DMS153 treated with DMSO at 0.1 percent for 48 hours (cell line): ENCODE measurements around the gene ENTR1.
"Not testable (repeated sequence)": the region's sequence is repeated elsewhere in the genome, so short reads cannot be mapped to it uniquely, and the experiment has no call there.

Source experiments
- DNase-seq: peaks from one replicate; lab custom pipeline; 2025; ENCODE audit not compliant: unreplicated experiment; lab: John Stamatoyannopoulos, UW

Gene ENTR1

DNA sequence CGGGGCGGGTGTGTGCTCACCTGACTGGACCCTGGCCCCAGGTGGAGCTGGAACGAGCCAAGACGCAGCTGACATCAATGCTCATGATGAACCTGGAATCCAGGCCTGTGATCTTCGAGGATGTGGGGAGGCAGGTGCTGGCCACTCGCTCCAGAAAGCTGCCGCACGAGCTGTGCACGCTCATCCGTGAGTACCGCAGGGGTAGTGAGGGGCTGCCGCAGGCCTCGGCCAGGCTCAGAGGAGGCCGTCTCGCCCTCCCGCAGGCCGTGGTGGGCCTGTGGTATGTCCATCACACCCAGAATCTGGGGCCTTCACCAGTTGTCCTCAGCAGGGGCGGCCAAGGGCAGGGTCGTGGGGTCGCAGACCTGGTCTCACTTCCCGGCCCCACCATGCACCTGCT is 11.4 kb upstream of the ENTR1 start:
- no peak for DNase-seq

DNA sequence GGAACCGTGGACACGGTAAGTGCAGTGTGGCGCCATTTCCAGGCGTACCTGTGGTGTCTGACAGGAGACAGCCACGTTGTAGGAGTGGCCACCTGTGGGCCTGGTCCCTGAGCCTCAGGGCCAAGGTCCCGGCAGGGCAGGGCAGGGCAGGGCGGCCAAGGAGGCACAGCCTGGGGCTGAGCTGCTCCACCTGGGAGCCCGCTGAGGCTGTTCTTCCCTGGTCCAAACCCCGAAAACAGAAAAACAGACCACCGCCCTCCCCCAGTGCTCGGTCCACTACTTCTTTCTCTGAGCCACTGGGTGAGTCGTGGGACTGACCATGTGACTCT is 8.6 kb upstream of the ENTR1 start:
- DNase-seq = no peak

GRCh38 chr9:136418182-136419091 is 8.0 kb upstream of the ENTR1 start:
- DNase-seq = no peak

DNA sequence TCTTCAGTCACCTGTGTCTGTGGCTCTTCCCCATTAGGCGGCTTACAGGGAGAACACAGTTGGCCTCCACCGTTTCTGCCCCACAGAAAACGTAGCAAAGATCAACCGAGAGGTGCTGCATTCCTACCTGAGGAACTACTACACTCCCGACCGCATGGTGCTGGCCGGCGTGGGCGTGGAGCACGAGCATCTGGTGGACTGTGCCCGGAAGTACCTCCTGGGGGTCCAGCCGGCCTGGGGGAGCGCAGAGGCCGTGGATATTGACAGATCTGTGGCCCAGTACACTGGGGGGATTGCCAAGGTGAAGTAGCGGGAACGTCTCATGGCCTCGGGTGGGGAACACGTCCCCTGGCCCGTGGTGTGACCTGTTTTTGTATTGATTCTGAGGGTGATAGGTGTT is 6.5 kb upstream of the ENTR1 start:
- DNase-seq = no peak

DNA sequence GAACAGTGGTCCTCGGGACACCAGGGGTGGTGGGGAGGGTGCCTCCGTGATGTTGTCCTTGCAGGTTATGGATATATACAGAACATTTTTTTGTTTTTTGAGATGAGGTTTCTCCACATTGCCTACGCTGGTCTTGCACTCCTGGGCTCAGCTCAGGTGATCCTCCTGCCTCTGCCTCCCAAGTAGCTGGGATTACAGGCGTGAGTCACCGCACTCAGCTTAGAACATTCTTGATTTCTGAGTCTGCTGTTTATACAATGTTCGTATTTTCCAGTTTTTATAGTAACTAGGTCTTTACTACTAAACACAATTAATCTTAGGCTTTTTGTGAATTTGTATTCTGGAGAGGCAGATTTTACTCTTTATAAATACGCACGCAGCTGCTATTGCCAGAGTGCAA is 6.0 kb upstream of the ENTR1 start:
- DNase-seq = no peak

DNA sequence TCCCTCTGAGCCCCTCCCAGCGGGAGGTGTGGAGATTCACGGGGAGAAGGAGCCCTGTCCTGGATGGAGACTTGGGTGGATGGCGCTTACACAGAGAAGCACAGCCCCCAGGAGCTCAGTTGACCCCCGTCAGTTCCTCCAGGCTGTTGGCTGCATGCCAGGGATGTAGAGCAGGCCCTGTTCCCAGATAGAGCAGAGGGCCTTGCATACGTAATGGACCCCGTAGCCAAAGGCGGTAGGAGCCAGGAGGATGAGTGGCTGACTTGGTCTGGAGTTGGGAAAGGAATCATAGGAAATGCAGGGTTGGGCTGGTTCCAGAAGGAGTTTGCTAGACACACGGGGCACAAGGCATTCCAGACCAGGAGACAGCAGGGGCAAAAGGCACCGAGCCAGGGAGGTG is 2.5 kb upstream of the ENTR1 start:
- DNase-seq = no peak

- no peak for DNase-seq
Observed at GRCh38 chr9:136411378-136411777, 964 bp upstream of the ENTR1 start.

DNA sequence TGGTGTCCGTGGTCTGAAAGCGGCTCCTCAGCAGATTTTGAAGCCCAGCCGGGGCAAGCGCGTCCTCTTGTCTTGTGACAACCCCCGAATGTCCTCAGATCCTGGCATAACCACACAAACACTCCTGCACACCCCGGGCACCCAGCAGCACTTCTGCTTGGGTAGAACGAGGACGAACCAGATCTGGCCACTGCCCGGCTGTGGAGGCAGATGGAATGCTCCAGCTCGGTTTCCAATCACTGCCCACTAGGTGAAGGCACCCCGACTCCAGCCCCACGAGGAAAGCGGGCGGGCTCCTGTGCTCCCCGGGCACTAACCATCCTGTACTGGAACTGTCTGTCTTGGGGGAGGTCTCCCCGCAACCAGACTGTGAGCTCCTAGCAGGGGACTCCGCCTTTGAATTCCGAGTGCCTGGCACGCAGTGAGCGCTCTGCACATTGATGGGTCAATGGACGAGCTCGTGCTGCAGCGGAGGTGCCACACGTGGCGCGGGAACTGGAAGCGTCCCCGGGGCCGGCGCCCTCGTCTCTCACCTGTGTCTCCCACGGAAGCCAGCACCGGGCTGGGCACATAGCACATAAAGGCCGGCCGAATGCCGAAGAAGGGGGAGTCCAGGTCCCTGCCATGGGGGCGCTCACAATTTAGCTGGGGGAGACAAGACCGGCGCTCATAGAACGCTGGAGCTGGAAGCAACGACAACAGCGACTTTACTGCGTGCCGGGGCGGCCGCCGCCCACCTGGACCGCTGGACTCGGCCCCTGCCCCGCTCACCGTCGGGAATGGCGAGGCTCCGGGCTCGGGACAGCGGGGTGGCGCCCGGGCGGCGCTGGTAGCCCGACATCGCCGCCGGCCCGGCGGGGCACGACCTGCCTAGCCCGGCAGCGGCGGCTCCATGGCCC is 608 bp downstream of the ENTR1 start:
- DNase-seq = no peak

GRCh38 chr9:136407911-136408310 is 2.5 kb downstream of the ENTR1 start:
- DNase-seq = no peak

GRCh38 chr9:136407061-136407460 is 3.4 kb downstream of the ENTR1 start:
- DNase-seq = not testable (repeated sequence)

DNA sequence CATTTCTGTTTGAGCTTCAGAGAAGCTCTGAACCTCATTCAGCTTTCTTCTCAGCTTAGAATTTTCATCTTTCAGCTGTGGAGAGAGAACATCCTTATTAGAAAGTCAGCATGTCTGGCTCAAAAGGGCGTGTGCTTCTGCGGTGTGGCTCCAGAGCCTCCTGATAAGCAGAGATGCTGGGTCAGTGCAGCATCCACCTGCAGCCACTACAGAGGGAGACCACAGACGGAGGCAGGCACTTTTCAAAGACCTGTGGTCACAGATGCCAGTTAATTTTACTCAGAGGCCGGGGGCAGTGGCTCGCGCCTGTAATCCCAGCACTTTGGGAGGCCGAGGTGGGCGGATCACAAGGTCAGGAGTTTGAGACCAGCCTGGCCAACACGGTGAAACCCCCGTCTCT is 4.5 kb downstream of the ENTR1 start:
- DNase-seq = not testable (repeated sequence)

DNA sequence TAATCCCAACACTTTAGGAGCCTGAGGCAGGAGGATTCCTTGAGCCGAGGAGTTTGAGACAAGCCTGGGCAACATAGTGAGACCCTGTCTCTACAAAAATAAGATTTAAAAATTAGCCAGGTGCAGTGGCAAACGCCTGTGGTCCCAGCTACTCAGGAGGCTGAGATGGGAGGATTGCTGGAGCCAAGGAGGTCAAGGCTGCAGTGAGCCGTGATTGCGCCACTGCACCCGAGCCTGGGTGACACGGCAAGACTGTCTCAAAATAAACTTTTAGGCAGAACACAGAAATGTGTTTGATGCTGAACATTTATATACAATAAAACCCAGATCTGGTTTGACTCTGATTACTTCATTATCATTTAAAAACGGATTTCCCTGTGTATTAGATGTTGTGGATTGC is 4.9 kb downstream of the ENTR1 start:
- no peak for DNase-seq

- no peak for DNase-seq
Observed at GRCh38 chr9:136404801-136405136, 5.6 kb downstream of the ENTR1 start.

GRCh38 chr9:136403915-136404800 is 6.3 kb downstream of the ENTR1 start:
- no peak for DNase-seq

DNA sequence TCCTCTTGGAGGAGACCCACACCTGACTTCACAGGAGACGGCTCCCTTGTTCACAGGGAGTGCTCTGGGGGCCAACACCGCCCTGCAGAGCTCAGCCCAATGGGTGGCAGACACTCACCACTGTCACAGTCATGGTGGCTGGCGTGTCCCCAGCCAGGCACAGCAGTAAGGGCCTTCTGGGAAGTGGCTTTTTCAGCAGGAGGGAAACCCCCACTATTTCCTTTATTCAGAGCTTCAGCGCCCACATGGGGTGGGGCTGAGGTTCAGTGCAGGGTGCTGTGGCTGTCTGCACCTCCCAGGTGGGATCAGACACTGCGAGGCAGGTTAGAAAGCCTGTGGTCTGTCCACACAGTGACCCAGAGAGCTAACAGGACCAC is 6.9 kb downstream of the ENTR1 start:
- DNase-seq = no peak

- no peak for DNase-seq
Observed at GRCh38 chr9:136402067-136402466, 8.3 kb downstream of the ENTR1 start.

DNA sequence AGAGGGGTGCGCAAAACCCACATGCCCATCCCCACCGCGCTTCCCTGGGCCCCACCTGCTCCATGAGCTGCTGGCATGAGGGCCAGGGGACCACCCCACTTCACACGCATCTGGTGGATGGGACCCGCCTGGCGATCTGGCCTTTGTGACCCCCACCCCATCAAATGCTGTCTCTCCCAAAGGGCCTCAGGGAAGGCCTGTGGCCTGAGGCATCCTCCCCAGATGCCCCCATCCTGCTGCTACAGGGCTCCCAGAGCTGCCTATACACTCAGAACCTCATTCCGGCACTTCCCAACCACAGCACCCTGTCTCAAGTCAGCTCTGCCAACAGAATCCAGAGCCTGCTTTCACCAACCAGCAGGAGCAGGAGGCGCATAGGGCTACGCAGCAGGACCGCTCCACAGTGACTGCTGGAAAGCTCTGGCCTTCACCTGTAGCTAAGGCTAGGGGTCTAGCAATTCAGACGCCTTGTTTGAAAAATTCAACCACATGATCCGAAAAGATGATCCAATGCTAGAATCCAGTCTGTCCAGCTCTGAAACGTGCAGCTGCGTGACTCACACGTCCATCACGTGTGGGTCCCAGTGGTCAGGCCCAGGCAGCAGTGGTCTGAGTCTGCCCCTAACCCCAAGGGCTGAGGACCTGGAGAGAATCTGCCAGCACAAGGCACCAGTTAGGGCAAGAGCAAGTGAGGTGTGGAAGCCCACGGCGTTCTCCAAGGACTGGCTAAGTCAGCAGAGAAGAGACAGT is 9.1 kb downstream of the ENTR1 start:
- DNase-seq = no peak

GRCh38 chr9:136400038-136400834 is 10.2 kb downstream of the ENTR1 start, which contains the start of gene SNAPC4:
TSS of gene SNAPC4 (minus strand) at chr9:136400170. CDS start at chr9:136398428, 1,742 bp downstream.
- peak; percentile 77 for DNase-seq

DNA sequence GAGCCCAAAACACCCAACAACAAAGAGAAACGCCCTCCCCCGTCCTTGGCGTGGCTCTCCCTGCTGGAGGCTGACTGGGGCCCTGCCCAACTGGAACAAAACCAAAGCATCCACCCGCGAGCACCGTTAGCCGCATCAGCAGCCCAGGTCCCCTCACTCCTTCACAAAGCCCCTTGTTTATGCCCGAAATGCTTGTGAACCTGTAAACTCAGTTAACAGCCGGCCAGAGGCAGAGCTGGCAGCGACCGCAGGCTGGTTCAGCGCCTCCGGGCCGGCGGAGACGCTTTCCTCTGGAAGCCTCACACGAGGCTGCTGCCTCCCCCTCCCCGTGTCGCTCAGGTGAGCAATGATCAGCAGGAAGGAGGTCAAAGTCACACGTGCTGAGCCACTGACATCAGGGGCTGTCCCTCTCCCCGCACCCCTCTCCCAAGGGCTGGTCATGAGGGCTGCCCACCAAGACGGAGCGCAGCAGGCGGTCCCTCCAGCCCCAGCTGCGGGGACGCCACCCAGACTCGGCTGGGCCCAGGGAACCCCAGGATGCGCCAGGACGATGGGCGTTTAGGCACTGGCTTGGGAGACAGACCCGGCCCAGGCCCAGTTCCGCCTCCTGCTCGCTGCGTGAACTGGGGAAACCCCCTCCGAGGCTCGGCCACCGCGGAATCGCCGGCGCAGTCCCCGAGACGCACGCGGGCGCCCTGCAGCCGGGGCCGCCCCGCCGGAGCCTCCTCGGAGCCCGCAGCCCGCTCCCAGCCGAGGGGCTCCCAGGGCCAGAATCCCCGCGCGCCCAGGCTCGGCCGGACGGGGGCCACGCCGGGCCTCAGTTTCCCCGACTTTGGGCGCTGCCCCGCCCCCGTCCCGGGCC is 11.0 kb downstream of the ENTR1 start:
- no peak for DNase-seq
